Hepatocyte (in vitro differentiated cells): ENCODE results near the gene CEP76. TPM values are rescaled to one million over a fixed set of nuclear protein-coding genes. Genes with fewer than 3 reads are reported as not detected.

Experiments used
- DNase-seq: peaks from one replicate; pipeline ENCODE4 v3.0.0-alpha.2; 2016; ENCODE audit warnings: low spot score
- H2AFZ ChIP-seq: fragments of 200-600 bp; sonication (generic); 2 replicates; pipeline ENCODE4 v1.6.0; 2016; ENCODE audit warnings: antibody characterized with exemption, mild to moderate bottlenecking
- H3K27ac ChIP-seq: fragments of 200-600 bp; sonication (generic); 2 replicates; pipeline ENCODE4 v1.5.1; 2016; ENCODE audit warnings: mild to moderate bottlenecking
- H3K27me3 ChIP-seq: fragments of 200-600 bp; sonication (generic); 2 replicates; pipeline ENCODE4 v1.6.1; 2016
- H3K36me3 ChIP-seq: fragments of 200-600 bp; sonication (generic); replicated peaks from 2 replicates; pipeline ENCODE4 v1.5.1; 2016; ENCODE audit warnings: low read depth; ENCODE audit not compliant: insufficient read depth
- H3K4me1 ChIP-seq: fragments of 200-600 bp; sonication (generic); 2 replicates; pipeline ENCODE4 v1.5.1; 2016; ENCODE audit warnings: mild to moderate bottlenecking, moderate library complexity; ENCODE audit not compliant: insufficient read depth
- H3K4me2 ChIP-seq: fragments of 200-600 bp; sonication (generic); 2 replicates; pipeline ENCODE4 v1.6.0; 2016
- H3K4me3 ChIP-seq: fragments of 200-600 bp; sonication (generic); 2 replicates; pipeline ENCODE4 v1.5.1; 2016; ENCODE audit warnings: mild to moderate bottlenecking
- H3K79me2 ChIP-seq: fragments of 200-600 bp; sonication (generic); 2 replicates; pipeline ENCODE4 v1.6.0; 2017; ENCODE audit warnings: mild to moderate bottlenecking
- H3K9me2 ChIP-seq: fragments of 200-600 bp; sonication (generic); replicated peaks from 2 replicates; pipeline ENCODE4 v1.6.0; 2017; ENCODE audit warnings: mild to moderate bottlenecking; ENCODE audit not compliant: insufficient read depth
- H3K9me3 ChIP-seq: fragments of 200-600 bp; sonication (generic); 2 replicates; pipeline ENCODE4 v1.5.1; 2016; ENCODE audit warnings: low read depth, mild to moderate bottlenecking
- H4K20me1 ChIP-seq: fragments of 200-600 bp; sonication (generic); 2 replicates; pipeline ENCODE4 v1.6.0; 2016; ENCODE audit warnings: mild to moderate bottlenecking; ENCODE audit not compliant: insufficient read depth, poor library complexity, severe bottlenecking
- EZH2 ChIP-seq: fragments of 200-600 bp; sonication (generic); IDR thresholded peaks from 2 replicates; pipeline ENCODE4 v1.6.1; 2016; ENCODE audit warnings: antibody characterized with exemption, mild to moderate bottlenecking, borderline replicate concordance
- EZH2phosphoT487 ChIP-seq: fragments of 200-600 bp; sonication (generic); IDR thresholded peaks from one replicate; pipeline ENCODE4 v1.6.1; 2018; ENCODE audit warnings: antibody characterized with exemption, mild to moderate bottlenecking, low read depth, moderate library complexity; ENCODE audit not compliant: unreplicated experiment, severe bottlenecking
- WGBS: methylation state at CpG from one replicate; pipeline ENCODE4 v1.1.6; 2016; ENCODE audit warnings: low lambda C conversion rate; ENCODE audit errors: missing lambda C conversion rate; 5-methylcytosine and 5-hydroxymethylcytosine counted together
- polyA plus RNA-seq: library from polyadenylated mRNA; unstranded; fragments of >200 nt; fragmentation: Nextera tagmentation; extraction: Ambion mirVana; gene quantifications from 2 replicates; pipeline ENCODE4 v1.2.1, GENCODE V29; 2016
- total RNA-seq: library from RNA; depleted of rRNA; stranded (reverse); fragments of >200 nt; gene quantifications from 2 replicates; pipeline ENCODE4 v1.2.3, GENCODE V29; 2014
- TF ChIP-seq, protein P1 (sequence below): fragments of 200-600 bp; sonication (generic); IDR thresholded peaks from 2 replicates; pipeline ENCODE4 v1.5.1; 2016; ENCODE audit warnings: antibody characterized with exemption, mild to moderate bottlenecking; ENCODE audit not compliant: poor library complexity

CEP76 gene
- total and polyA plus RNA-seq, 2 experiments from 2014 or later, result 4.7 to 11.9 TPM

DNA sequence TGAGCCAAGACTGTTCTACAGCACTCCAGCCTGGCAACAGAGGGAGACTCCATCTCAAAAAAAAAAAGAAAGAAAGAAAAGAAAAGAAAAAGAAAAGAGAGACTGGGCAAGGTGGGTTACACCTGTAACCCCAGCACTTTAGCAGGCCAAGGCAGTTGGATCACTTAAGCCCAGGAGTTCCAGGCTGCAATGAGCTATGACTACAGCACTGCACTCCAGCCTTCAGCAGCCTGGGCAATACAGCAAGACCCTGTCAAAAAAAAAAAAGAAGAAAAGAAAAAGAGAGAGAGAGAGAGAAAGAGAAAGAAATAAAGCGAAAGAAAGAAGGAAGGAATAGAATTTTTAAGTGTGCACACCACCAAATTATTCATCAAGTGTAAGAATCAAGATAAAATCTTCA, 47.6 kb downstream of the CEP76 start:
- DNase-seq, result no peak
- Histone ChIP-seq H3K9me3 (no peaks in the 10 kb centered on the region), H2AFZ (no peak overlapping the region), H3K4me2 (peak overlapping the region; percentile 97), H3K79me2 (peaks cover 60% of the 10 kb centered on the region), H4K20me1 (peaks cover 28% of the 10 kb centered on the region), H3K27me3 (no peaks in the 10 kb centered on the region), H3K9me2 (no peaks in the 10 kb centered on the region), H3K4me3 (no peak overlapping the region), H3K36me3 (no peaks in the 10 kb centered on the region), H3K27ac (no peak overlapping the region), H3K4me1 (no peaks in the 10 kb centered on the region)
- 82% methylated on average over 1 of the region's 1 CpG for WGBS
- TF ChIP-seq EZH2 (no peak), EZH2phosphoT487 (no peak)
- TF ChIP-seq, protein P1, sequence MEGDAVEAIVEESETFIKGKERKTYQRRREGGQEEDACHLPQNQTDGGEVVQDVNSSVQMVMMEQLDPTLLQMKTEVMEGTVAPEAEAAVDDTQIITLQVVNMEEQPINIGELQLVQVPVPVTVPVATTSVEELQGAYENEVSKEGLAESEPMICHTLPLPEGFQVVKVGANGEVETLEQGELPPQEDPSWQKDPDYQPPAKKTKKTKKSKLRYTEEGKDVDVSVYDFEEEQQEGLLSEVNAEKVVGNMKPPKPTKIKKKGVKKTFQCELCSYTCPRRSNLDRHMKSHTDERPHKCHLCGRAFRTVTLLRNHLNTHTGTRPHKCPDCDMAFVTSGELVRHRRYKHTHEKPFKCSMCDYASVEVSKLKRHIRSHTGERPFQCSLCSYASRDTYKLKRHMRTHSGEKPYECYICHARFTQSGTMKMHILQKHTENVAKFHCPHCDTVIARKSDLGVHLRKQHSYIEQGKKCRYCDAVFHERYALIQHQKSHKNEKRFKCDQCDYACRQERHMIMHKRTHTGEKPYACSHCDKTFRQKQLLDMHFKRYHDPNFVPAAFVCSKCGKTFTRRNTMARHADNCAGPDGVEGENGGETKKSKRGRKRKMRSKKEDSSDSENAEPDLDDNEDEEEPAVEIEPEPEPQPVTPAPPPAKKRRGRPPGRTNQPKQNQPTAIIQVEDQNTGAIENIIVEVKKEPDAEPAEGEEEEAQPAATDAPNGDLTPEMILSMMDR, result no peak

GRCh38 chr18:12652861-12653401, 49.6 kb downstream of the CEP76 start:
- Histone ChIP-seq H3K4me1 (no peaks in the 10 kb centered on the region), H3K4me3 (no peak overlapping the region), H3K4me2 (no peak overlapping the region), H3K36me3 (no peaks in the 10 kb centered on the region), H3K9me3 (no peaks in the 10 kb centered on the region), H4K20me1 (peaks cover 28% of the 10 kb centered on the region), H2AFZ (no peak overlapping the region), H3K79me2 (peaks cover 79% of the 10 kb centered on the region), H3K27me3 (no peaks in the 10 kb centered on the region), H3K9me2 (no peaks in the 10 kb centered on the region), H3K27ac (no peak overlapping the region)
- no peak for DNase-seq
- TF ChIP-seq EZH2 (no peak), EZH2phosphoT487 (no peak)
- TF ChIP-seq, protein P1, result no peak
- 72% methylated on average over 3 of the region's 3 CpGs for WGBS

- no peaks in the 10 kb centered on the region for H3K4me1 ChIP-seq
- H3K9me2 ChIP-seq, result no peaks in the 10 kb centered on the region
- no peaks in the 10 kb centered on the region for H3K36me3 ChIP-seq
- peaks cover 92% of the 10 kb centered on the region for H3K79me2 ChIP-seq
- H3K27me3 ChIP-seq, result no peaks in the 10 kb centered on the region
- H3K27ac ChIP-seq, result no peak overlapping the region
- H3K4me3 ChIP-seq, result no peak overlapping the region
- 72% methylated on average over 4 of the region's 4 CpGs for WGBS
- no peak overlapping the region for H2AFZ ChIP-seq
- TF ChIP-seq, protein P1, result no peak
- TF ChIP-seq EZH2phosphoT487 (no peak), EZH2 (no peak)
- peaks cover 28% of the 10 kb centered on the region for H4K20me1 ChIP-seq
- H3K9me3 ChIP-seq, result no peaks in the 10 kb centered on the region
- no peak overlapping the region for H3K4me2 ChIP-seq
- DNase-seq, result no peak
Measured at GRCh38 chr18:12651651-12652050, 50.9 kb downstream of the CEP76 start.

GRCh38 chr18:12647773-12648172, 54.8 kb downstream of the CEP76 start:
- DNase-seq, result no peak
- TF ChIP-seq EZH2phosphoT487 (no peak), EZH2 (no peak)
- TF ChIP-seq, protein P1, result no peak
- H2AFZ ChIP-seq, result no peak overlapping the region
- H3K27me3 ChIP-seq, result no peaks in the 10 kb centered on the region
- H3K4me2 ChIP-seq, result no peak overlapping the region
- H3K27ac ChIP-seq, result no peak overlapping the region
- no peak overlapping the region for H3K4me3 ChIP-seq
- no peaks in the 10 kb centered on the region for H3K4me1 ChIP-seq
- H3K9me2 ChIP-seq, result no peaks in the 10 kb centered on the region
- H3K36me3 ChIP-seq, result no peaks in the 10 kb centered on the region
- peaks cover 94% of the 10 kb centered on the region for H3K79me2 ChIP-seq
- WGBS, result 82% methylated on average over 3 of the region's 3 CpGs
- peaks cover 14% of the 10 kb centered on the region for H4K20me1 ChIP-seq
- H3K9me3 ChIP-seq, result no peaks in the 10 kb centered on the region
